PFSK-1 (cell line): ENCODE measurements around the gene RAX2.

ENCODE experiments used
- FOXP2 ChIP-seq: optimal IDR thresholded peaks from 2 replicates; pipeline ENCODE3; 2011; ENCODE audit warnings: borderline replicate concordance, control low read depth, inconsistent platforms; ENCODE audit not compliant: insufficient read depth; ENCODE audit errors: extremely low read length, extremely low read depth
- POLR2AphosphoS5 ChIP-seq: IDR thresholded peaks from 2 replicates; pipeline ENCODE4 v1.6.1; 2012; ENCODE audit warnings: low read depth, mild to moderate bottlenecking, control low read depth, low read length, moderate library complexity
- SIN3A ChIP-seq: IDR thresholded peaks from 2 replicates; pipeline ENCODE4 v1.6.1; 2012; ENCODE audit warnings: mild to moderate bottlenecking, low read length, moderate library complexity, borderline replicate concordance; ENCODE audit not compliant: insufficient read depth
- TAF1 ChIP-seq: IDR thresholded peaks from 2 replicates; pipeline ENCODE4 v1.6.1; 2012; ENCODE audit warnings: low read length, control low read depth, borderline replicate concordance; ENCODE audit not compliant: insufficient read depth
- TF ChIP-seq, protein P1 (sequence below), 2 experiments: IDR thresholded peaks; 2 replicates each; pipeline versions ENCODE4 v1.6.1 to v1.8.0; 2011 to 2012; ENCODE audit warnings: low read depth in 2 of 2, low read length in 2 of 2, control low read depth in 1 of 2, inconsistent platforms in 1 of 2, mild to moderate bottlenecking in 1 of 2, moderate library complexity in 1 of 2; ENCODE audit not compliant: insufficient read depth in 1 of 2

The RAX2 gene

DNA sequence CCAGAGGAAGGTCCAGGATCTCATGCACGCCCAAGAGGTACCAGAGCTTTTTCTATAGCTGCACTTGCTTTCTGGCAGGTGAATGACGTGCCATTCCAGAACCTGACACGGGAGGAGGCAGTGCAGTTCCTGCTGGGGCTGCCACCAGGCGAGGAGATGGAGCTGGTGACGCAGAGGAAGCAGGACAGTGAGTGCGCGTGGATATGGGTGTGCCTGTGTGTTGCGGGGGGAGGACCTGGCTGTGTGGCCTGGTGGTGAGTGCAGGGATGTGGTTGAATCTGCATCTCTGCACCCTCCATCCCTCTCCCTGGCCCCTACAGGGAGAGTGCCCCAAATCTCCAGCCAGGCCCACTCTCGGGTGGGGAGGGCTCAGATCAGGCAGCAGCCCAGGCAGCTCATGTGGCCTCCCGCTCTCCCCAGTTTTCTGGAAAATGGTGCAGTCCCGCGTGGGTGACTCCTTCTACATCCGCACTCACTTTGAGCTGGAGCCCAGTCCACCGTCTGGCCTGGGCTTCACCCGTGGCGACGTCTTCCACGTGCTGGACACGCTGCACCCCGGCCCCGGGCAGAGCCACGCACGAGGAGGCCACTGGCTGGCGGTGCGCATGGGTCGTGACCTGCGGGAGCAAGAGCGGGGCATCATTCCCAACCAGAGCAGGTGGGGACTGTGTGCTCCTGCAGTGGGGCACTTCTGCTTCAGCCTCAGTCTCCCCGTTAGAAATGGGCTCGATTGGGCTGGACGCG, 33.4 kb downstream of the RAX2 start:
- no peak for TF ChIP-seq SIN3A
- TF ChIP-seq TAF1 = no peak
- no peak for TF ChIP-seq POLR2AphosphoS5
- TF ChIP-seq FOXP2 = no peak
- TF ChIP-seq, protein P1, sequence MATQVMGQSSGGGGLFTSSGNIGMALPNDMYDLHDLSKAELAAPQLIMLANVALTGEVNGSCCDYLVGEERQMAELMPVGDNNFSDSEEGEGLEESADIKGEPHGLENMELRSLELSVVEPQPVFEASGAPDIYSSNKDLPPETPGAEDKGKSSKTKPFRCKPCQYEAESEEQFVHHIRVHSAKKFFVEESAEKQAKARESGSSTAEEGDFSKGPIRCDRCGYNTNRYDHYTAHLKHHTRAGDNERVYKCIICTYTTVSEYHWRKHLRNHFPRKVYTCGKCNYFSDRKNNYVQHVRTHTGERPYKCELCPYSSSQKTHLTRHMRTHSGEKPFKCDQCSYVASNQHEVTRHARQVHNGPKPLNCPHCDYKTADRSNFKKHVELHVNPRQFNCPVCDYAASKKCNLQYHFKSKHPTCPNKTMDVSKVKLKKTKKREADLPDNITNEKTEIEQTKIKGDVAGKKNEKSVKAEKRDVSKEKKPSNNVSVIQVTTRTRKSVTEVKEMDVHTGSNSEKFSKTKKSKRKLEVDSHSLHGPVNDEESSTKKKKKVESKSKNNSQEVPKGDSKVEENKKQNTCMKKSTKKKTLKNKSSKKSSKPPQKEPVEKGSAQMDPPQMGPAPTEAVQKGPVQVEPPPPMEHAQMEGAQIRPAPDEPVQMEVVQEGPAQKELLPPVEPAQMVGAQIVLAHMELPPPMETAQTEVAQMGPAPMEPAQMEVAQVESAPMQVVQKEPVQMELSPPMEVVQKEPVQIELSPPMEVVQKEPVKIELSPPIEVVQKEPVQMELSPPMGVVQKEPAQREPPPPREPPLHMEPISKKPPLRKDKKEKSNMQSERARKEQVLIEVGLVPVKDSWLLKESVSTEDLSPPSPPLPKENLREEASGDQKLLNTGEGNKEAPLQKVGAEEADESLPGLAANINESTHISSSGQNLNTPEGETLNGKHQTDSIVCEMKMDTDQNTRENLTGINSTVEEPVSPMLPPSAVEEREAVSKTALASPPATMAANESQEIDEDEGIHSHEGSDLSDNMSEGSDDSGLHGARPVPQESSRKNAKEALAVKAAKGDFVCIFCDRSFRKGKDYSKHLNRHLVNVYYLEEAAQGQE (IDR thresholded peaks at IDR 0.05; ENCODE audit: insufficient read depth in 1 of 2, low read depth in 2 of 2, low read length in 2 of 2) = no peak

GRCh38 chr19:3737487-3738205, 34.4 kb downstream of the RAX2 start:
- TF ChIP-seq SIN3A (no peak), TAF1 (no peak), POLR2AphosphoS5 (no peak), FOXP2 (no peak)
- TF ChIP-seq, protein P1 (IDR thresholded peaks at IDR 0.05; ENCODE audit: insufficient read depth in 1 of 2, low read depth in 2 of 2, low read length in 2 of 2) = no peak

- TF ChIP-seq POLR2AphosphoS5 (no peak), TAF1 (no peak), SIN3A (no peak), FOXP2 (no peak)
- TF ChIP-seq, protein P1 (IDR thresholded peaks at IDR 0.05; ENCODE audit: insufficient read depth in 1 of 2, low read depth in 2 of 2, low read length in 2 of 2) = no peak
Observed at GRCh38 chr19:3736106-3736724, 35.8 kb downstream of the RAX2 start.

GRCh38 chr19:3734310-3734600, 37.8 kb downstream of the RAX2 start:
- TF ChIP-seq FOXP2 (no peak), SIN3A (no peak), TAF1 (no peak), POLR2AphosphoS5 (no peak)

DNA sequence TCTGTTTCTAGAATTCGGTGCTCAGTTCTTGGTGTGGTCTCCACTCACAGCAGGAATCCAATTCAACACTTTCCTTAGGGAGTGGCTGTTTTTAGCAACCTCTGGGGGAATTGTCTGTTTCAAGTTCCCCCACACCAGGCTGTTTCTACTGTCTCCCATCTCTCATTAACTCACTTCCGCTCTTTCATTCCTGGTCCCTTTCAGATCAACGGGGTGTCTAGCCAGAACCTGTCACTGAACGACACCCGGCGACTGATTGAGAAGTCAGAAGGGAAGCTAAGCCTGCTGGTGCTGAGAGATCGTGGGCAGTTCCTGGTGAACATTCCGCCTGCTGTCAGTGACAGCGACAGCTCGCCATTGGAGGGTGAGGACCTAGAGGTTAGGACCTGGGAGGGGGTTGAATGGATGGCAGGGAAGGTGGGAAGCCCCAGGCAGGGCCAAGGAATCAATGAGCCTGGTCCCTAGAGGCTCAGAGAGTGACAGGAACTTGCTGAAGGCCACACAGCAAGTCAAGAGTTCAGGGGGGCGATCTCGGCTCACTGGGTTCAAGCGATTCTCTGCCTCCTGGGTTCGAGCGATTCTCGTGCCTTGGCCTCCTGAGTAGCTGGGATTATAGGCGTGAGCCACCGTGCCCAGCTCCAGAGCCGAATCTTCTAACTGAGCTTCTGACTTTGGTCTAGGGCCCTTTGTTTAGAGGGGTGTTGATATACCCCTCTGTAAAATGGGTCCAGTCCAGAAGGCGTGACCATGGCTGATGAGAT, 38.3 kb downstream of the RAX2 start:
- TF ChIP-seq, protein P1 (IDR thresholded peaks at IDR 0.05; ENCODE audit: insufficient read depth in 1 of 2, low read depth in 2 of 2, low read length in 2 of 2) = no peak
- TF ChIP-seq TAF1 (no peak), POLR2AphosphoS5 (no peak), FOXP2 (no peak), SIN3A (no peak)
